Measurements from ENCODE around the gene PKIG. TPM values are rescaled to one million over a fixed set of nuclear protein-coding genes. Genes with fewer than 3 reads are reported as not detected.
A peak's percentile ranks its signal among the peaks of the same experiment; 100 is the strongest.

The PKIG gene
- 7.9 and 8.9 TPM in 2 replicates for total RNA-seq (2013; cell fraction: nucleolus; rRNA removed)
- 77.0 and 78.5 TPM in 2 replicates for total RNA-seq (2014; rRNA removed)
- 47.9 and 51.4 TPM in 2 replicates for total RNA-seq (2014; rRNA removed; fragmentation: Illumina TruSeq; extraction: Trizol)
- total RNA-seq (2021), result 56.2 and 58.4 TPM in 2 replicates
- polyA plus RNA-seq (2011; ENCODE audit: low read depth), result 7.8 TPM
- 16.4 and 17.8 TPM in 2 replicates for polyA plus RNA-seq (2011; rRNA removed)
- 27.8 and 30.7 TPM in 2 replicates for polyA plus RNA-seq (2011; cell fraction: cytosol; rRNA removed)
- 10.9 TPM in 2 replicates for polyA plus RNA-seq (2011; cell fraction: nucleus; rRNA removed)
- polyA plus RNA-seq (2012), result 17.2 and 19.4 TPM in 2 replicates
- polyA plus RNA-seq (2014; fragmentation: Illumina TruSeq; extraction: Trizol), result 33.8 and 69.3 TPM in 2 replicates
- 10 to 100 TPM in 1 of 2 experiments, 1 to 10 TPM in 1; 5.7 to 17.5 TPM for polyA plus RNA-seq (2014; fragmentation: Nextera tagmentation; extraction: Ambion mirVana)
- polyA plus RNA-seq (2014; rRNA removed), result 74.2 and 82.3 TPM in 2 replicates
- 10 to 100 TPM; 26.3 to 28.0 TPM for polyA plus RNA-seq (2016; fragmentation: Nextera tagmentation; extraction: Ambion mirVana)
- polyA minus RNA-seq (2011; rRNA and poly(A)+ RNA removed), result 5.6 and 9.3 TPM in 2 replicates
- 4.2 and 5.1 TPM in 2 replicates for polyA minus RNA-seq (2011; cell fraction: cytosol; rRNA and poly(A)+ RNA removed)
- 1.5 and 3.6 TPM in 2 replicates for polyA minus RNA-seq (2011; cell fraction: nucleus; rRNA and poly(A)+ RNA removed)
- percentile 66 among the genes with signal in this experiment for Bru-seq, nascent RNA
- BruChase-seq, experiment 1, labeled RNA remaining after a 6-hour chase, result percentile 61 among the genes with signal in this experiment
- percentile 57 among the genes with signal in this experiment for BruChase-seq, experiment 2, labeled RNA remaining after a 2-hour chase
- long read RNA-seq, experiment 1, transcript PKIG-202 (4 exons, 1,180 nt), result major isoform, 24 of 39 reads
- long read RNA-seq, experiment 1, transcript PKIG-207 (4 exons, 1,191 nt), result minor isoform, 7 of 39 reads
- long read RNA-seq, experiment 1, partial matches to known transcripts, result 7 of 39 reads
- long read RNA-seq, experiment 1, other reads (novel, unspliced or antisense), result 1 of 39 reads
- long read RNA-seq, experiment 2, transcript PKIG-207 (4 exons, 1,191 nt), result minor isoform, 7 of 129 reads
- long read RNA-seq, experiment 2, transcript PKIG-202 (4 exons, 1,180 nt), result major isoform, 86 of 129 reads
- long read RNA-seq, experiment 2, partial matches to known transcripts, result 23 of 129 reads
- long read RNA-seq, experiment 2, other reads (novel, unspliced or antisense), result 11 of 129 reads

DNA sequence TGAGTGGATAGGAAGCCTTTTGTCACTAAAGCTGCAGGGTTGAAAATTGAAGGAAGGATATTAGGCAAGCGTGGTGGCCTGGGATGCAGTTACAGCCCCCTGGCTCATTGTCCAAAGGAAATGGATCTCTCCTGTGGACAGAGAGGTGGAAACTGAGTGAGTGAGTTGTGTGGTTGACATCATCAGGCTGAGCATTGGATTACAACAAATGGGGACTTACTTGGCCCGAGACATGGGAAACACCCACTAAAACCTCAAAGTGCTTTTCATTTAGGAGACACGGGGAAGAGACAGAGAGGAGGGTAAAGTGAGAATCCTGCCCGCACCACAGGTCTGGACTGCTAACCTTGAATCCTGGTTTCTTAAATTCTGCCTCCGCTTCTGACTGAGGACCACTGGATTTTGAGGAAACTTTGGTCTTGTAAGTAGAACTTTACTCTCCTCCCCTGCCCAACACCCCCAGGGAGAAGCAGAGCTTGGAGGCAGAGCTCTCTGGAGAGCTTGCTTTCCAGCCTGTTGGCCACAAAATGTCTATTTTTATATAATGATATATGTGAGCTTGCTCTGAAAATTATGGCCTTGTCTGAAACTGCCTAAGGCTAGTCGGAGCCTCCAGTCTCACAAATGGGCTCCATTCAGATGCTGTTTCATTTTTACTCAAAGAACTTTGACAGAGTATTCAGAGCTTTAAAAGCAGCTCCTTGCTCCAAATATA lies at the start of gene PKIG:
Gene PKIG, plus strand, starts transcription at position 269 of the 715 bp plus-strand sequence. CDS start 31,978 bp downstream, outside the sequence.
- peak within 1 kb of the TSS; percentile 66 for H3K4me2 ChIP-seq (ENCODE audit: control insufficient read depth, insufficient read depth)
- no peaks in the 10 kb centered on the region for H4K20me1 ChIP-seq (ENCODE audit: control insufficient read depth, insufficient read depth)
- ChIA-PET CTCF (interaction anchor here (0.9 to 2.3 kb wide), 13 partner anchors 9 to 198 kb away, joined by 3 to 16 read pairs (median 4); no protein-coding TSS in a partner anchor), POLR2A (interaction anchor here (0.7 to 5.6 kb wide), 9 partner anchors 12 to 96 kb away, joined by 3 to 39 read pairs (median 6); partner anchors contain the start of gene SERINC3), RAD21 (ENCODE audit: unreplicated experiment) (interaction anchor here (1.6 to 2.6 kb wide), 9 partner anchors 9 to 101 kb away, joined by 5 to 26 read pairs (median 9); partner anchors contain the start of gene ADA), SMC1A (ENCODE audit: uncharacterized antibody, unreplicated experiment) (interaction anchor here (0.8 to 5.9 kb wide), 18 partner anchors 9 to 101 kb away, joined by 3 to 38 read pairs (median 6); partner anchors contain the start of gene SERINC3)
- H3K79me2 ChIP-seq (ENCODE audit: control insufficient read depth, insufficient read depth, low read length), result no peaks in the 10 kb centered on the region
- in situ Hi-C loops (cut with MboI), result no loop called here
- peak within 1 kb of the TSS; percentile 58 for H3K9ac ChIP-seq (ENCODE audit: control insufficient read depth, insufficient read depth, low read length)
- no peak for FAIRE-seq
- BruUV-seq (replicated peaks), result TSS peak; percentile 64
- peak within 1 kb of the TSS; percentile 63 for H2AFZ ChIP-seq (ENCODE audit: control insufficient read depth, low read depth, low read length)
- H3K4me1 ChIP-seq (ENCODE audit: control insufficient read depth, insufficient read depth, low read length), result peaks cover 80% of the 10 kb centered on the region
- WGBS (ENCODE audit: insufficient coverage, insufficient replicate concordance, low lambda C conversion rate, missing lambda C conversion rate), result 8% methylated on average over 6 of the region's 6 CpGs
- no peaks in the 10 kb centered on the region for H3K36me3 ChIP-seq (ENCODE audit: control insufficient read depth in 2 of 2, insufficient read depth in 2 of 2, low read length in 1 of 2)
- ATAC-seq, result peak; percentile 8
- no peaks in the 10 kb centered on the region for H3K9me3 ChIP-seq (replicated peaks; ENCODE audit: control insufficient read depth, insufficient read depth, low read length)
- no peaks in the 10 kb centered on the region for H3K27me3 ChIP-seq (replicated peaks in 1 of 2; ENCODE audit: control insufficient read depth in 2 of 2, insufficient read depth in 2 of 2, low read length in 1 of 2)
- H3K4me3 ChIP-seq, result peak within 1 kb of the TSS; percentile 29
- H3K27ac ChIP-seq (ENCODE audit: control insufficient read depth, insufficient read depth), result peak within 1 kb of the TSS; percentile 77
- DNase-seq (ENCODE audit: low read depth, low spot score), result no peak
- intact Hi-C loops (cut with micrococcal nuclease; ENCODE audit: unreplicated experiment), result loop anchor here (2.0 kb wide), 1 partner anchor 64 kb away; no protein-coding TSS in a partner anchor
- TF ChIP-seq YY1 (IDR thresholded peaks at IDR 0.05; ENCODE audit: low read depth, low read length) (0 out of 2 replicates have a peak, but pooled peaks have one; percentile 25), MYB (IDR thresholded peaks at IDR 0.05; ENCODE audit: borderline replicate concordance, low read depth, low read length) (no peak), MXI1 (IDR thresholded peaks at IDR 0.05; ENCODE audit: low read depth, low read length) (0 out of 2 replicates have a peak, but pooled peaks have one; percentile 25), EP300 (IDR thresholded peaks at IDR 0.05; ENCODE audit: borderline replicate concordance in 1 of 2, control insufficient read depth in 1 of 2, low read depth in 2 of 2, low read length in 2 of 2) (0 out of 4 replicates have a peak, but pooled peaks of 1 of the 2 experiments have one; percentile 6), JUNB (IDR thresholded peaks at IDR 0.05) (peak; percentile 61; the same call in 1 of the 2 replicates), CREB1 (IDR thresholded peaks at IDR 0.05; ENCODE audit: low read depth) (0 out of 2 replicates have a peak, but pooled peaks have one; percentile 32), IKZF2 (IDR thresholded peaks at IDR 0.05) (peak; percentile 81 to 86), EED (IDR thresholded peaks at IDR 0.05; ENCODE audit: low read depth) (peak; percentile 91), RELA (IDR thresholded peaks at IDR 0.05; ENCODE audit: borderline replicate concordance, partially characterized antibody) (no peak), ATF7 (IDR thresholded peaks at IDR 0.05; ENCODE audit: low read depth) (peak; percentile 72), RUNX3 (IDR thresholded peaks at IDR 0.05; ENCODE audit: low read length) (peak; percentile 84), MEF2B (IDR thresholded peaks at IDR 0.05; ENCODE audit: partially characterized antibody, poor library complexity, severe bottlenecking) (no peak), DPF2 (IDR thresholded peaks at IDR 0.05) (peak; percentile 17; the same call in 1 of the 2 replicates)
- TF ChIP-seq, protein P1, sequence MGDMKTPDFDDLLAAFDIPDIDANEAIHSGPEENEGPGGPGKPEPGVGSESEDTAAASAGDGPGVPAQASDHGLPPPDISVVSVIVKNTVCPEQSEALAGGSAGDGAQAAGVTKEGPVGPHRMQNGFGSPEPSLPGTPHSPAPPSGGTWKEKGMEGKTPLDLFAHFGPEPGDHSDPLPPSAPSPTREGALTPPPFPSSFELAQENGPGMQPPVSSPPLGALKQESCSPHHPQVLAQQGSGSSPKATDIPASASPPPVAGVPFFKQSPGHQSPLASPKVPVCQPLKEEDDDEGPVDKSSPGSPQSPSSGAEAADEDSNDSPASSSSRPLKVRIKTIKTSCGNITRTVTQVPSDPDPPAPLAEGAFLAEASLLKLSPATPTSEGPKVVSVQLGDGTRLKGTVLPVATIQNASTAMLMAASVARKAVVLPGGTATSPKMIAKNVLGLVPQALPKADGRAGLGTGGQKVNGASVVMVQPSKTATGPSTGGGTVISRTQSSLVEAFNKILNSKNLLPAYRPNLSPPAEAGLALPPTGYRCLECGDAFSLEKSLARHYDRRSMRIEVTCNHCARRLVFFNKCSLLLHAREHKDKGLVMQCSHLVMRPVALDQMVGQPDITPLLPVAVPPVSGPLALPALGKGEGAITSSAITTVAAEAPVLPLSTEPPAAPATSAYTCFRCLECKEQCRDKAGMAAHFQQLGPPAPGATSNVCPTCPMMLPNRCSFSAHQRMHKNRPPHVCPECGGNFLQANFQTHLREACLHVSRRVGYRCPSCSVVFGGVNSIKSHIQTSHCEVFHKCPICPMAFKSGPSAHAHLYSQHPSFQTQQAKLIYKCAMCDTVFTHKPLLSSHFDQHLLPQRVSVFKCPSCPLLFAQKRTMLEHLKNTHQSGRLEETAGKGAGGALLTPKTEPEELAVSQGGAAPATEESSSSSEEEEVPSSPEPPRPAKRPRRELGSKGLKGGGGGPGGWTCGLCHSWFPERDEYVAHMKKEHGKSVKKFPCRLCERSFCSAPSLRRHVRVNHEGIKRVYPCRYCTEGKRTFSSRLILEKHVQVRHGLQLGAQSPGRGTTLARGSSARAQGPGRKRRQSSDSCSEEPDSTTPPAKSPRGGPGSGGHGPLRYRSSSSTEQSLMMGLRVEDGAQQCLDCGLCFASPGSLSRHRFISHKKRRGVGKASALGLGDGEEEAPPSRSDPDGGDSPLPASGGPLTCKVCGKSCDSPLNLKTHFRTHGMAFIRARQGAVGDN (IDR thresholded peaks at IDR 0.05), result no peak; the same call in 1 of the 2 replicates
